ENCODE results near the gene IER3IP1.

DNA sequence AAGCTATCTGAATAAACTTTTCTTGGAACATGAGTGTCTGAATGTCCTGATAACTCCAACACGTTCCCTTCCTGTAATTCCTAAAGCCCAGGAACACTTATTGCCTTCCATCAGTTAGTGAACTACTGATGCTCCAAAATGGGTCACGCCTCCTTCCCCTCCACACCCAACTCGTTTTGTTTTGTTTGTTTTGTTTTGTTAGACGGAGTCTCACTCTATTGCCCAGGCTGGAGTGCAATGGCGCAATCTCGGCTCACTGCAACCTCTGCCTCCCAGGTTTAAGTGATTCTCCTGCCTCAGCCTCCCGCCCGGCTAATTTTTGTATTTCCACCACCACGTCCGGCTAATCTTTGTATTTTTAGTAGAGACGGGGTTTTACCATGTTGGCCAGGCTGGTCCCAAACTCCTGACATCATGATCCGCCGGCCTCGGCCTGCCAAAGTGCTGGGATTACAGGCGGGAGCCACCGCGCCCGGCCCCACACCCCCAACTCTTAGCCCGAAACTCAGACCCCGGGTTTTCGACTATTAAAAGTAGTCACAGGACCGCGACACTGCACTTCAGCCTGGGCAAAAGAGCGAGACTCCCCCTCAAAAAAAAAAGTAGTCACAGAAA lies 774 bp downstream of the IER3IP1 start:
- no peak for TF ChIP-seq POLR2A (IDR thresholded peaks at IDR 0.05)
- TF ChIP-seq, protein P1, sequence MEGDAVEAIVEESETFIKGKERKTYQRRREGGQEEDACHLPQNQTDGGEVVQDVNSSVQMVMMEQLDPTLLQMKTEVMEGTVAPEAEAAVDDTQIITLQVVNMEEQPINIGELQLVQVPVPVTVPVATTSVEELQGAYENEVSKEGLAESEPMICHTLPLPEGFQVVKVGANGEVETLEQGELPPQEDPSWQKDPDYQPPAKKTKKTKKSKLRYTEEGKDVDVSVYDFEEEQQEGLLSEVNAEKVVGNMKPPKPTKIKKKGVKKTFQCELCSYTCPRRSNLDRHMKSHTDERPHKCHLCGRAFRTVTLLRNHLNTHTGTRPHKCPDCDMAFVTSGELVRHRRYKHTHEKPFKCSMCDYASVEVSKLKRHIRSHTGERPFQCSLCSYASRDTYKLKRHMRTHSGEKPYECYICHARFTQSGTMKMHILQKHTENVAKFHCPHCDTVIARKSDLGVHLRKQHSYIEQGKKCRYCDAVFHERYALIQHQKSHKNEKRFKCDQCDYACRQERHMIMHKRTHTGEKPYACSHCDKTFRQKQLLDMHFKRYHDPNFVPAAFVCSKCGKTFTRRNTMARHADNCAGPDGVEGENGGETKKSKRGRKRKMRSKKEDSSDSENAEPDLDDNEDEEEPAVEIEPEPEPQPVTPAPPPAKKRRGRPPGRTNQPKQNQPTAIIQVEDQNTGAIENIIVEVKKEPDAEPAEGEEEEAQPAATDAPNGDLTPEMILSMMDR (IDR thresholded peaks at IDR 0.05 in 8 of 11, conservative IDR thresholded peaks at IDR 0.05 in 3 of 11) = no peak
- TF ChIP-seq POLR2AphosphoS5 (IDR thresholded peaks at IDR 0.05) = no peak

Measured in spleen (tissue), 7 donors.